Midbrain (tissue), 1 donor: ENCODE measurements around the gene EIF3B.
A peak's percentile ranks its signal among the peaks of the same experiment; 100 is the strongest.
"Not testable (repeated sequence)": the region's sequence is repeated elsewhere in the genome, so short reads cannot be mapped to it uniquely, and the experiment has no call there.

Experiments used
- DNase-seq: peaks from one replicate; lab custom pipeline; 2025; lab: John Stamatoyannopoulos, UW

Gene EIF3B

DNA sequence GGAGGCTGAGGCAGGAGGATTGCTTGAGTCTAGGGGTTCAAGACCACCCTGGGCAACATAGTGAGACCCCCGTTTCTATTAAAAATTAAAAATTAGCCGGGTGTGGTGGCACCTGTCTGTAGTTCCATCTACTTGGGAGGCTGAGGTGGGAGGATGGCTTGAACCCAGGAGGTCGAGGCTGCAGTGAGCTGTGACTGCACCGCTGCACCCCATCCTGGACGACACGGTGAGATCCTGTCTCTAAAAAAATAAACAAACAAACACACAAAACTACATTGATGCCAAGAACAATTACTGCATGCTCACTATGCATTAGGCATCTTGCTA lies 48.0 kb downstream of the EIF3B start:
- no peak for DNase-seq

DNA sequence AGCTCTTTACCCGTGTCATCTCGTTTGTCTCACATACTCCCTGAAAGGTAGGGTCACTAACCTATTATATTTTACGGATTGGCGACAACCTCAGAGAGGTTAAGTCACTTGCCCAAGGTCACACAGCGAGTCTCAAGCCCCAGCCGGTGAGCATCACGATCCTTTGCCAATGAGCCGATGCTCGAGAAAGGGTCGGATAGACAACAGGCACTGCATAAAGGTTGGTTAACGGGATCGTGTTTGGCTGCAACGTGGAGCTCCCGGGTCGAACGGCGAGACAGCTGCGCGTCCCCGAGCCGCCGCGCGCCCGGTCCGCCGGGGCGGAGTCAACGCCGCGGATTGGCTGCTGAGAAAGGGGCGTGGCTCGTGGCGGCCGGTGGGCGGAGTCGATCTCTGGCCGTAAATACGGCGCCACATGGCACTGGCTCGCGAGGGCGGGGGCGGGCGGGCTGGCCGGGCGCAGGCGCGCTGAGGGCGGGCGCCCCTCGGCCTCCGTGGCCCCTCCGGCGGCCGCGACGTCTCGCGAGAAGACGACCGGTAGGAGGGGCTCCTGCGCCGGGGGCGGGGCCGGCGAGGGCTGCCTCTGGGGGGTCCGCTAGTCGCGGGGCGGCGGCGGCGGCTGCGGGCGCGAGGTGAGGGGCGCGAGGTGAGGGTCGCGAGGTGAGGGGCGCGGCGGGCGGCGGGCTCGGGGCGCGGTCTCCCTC lies 48.5 kb downstream of the EIF3B start, which contains the start of gene CHST12:
Gene CHST12 (plus strand): TSS at position 598 of the 704 bp plus-strand sequence. CDS start 29,029 bp downstream, outside the sequence.
- DNase-seq = peak; percentile 92

DNA sequence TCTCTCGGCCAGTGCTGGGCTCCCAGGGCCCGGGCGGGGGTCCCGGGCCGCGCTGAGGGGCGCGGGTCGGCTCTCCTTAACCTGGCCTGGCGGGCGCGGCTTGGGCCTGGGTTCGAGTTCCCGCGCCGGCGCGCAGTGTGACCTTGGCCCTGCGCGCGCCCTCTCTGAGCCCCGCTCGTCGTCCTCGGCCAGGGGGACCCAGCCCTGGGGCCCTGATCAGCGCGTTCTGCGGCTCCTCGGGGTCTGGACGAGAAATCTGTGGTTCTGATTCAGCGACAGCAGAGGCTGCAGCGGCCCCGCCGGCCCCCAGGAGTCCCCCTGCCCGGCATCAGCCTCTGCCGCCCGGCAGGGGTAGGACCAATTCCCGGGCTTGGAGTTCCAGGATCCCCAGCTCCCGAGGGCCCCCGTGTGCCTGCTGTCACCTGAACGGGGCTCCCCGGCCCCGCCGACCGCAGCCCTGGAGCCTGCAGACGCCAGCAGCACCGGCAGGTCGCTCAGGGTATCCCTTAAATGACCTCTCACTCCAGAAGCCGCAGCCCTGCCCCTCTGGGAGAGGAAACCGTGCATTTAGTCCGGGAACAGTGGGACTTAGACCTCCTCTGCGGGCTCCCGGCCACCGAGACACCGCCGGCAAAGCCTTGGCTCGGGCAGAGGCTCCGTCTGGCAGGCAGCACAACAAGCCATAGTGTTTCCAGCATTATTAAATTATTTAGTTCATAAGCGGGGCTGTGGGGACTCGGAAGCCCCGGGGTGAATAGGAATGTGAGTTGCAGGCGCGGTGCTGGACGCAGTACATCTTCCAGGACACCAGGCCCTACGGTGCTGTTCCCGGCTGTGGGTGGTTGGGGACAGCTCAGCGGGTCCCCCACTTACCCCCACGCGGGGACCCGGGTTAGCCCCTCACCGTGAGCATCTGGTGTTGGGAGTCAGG lies 49.4 kb downstream of the EIF3B start:
- DNase-seq = peak; percentile 44

DNA sequence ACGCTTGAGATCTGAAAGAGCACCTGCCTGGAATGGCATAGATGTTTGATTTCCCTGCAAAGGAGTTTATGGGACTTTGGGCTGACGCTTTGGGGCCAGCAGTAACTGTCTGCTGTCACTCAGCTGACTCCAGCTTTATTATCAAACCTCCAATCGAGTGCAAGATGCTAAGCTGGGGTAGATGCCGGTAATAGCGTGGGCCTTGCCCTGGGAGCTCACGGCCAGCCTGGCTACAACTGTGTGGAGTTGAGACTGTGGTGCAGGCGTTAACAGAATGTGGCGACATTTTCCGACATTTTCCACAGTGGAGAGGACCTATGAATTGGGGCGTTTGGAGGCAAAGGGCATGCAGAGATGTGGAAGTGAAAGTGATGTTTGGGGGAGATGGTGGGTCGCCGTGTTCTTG lies 50.1 kb downstream of the EIF3B start:
- DNase-seq = no peak

DNA sequence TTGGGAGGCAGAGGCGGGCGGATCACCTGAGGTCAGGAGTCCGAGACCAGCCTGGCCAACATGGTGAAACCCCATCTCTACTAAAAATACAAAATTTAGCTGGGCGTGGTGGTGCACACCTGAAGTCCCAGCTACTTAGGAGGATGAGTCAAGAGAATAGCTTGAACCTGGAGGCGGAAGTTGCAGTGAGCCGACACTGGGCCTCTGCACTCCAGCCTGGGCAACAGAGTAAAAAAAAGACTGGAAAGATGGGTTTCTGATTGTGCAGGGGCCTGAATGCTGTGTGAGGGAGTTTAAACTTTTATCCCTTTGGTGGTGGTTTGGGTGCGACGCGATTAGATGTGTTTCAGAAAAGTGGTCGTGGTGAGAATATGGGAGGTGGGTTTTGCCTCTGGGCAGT lies 50.6 kb downstream of the EIF3B start:
- no peak for DNase-seq

DNA sequence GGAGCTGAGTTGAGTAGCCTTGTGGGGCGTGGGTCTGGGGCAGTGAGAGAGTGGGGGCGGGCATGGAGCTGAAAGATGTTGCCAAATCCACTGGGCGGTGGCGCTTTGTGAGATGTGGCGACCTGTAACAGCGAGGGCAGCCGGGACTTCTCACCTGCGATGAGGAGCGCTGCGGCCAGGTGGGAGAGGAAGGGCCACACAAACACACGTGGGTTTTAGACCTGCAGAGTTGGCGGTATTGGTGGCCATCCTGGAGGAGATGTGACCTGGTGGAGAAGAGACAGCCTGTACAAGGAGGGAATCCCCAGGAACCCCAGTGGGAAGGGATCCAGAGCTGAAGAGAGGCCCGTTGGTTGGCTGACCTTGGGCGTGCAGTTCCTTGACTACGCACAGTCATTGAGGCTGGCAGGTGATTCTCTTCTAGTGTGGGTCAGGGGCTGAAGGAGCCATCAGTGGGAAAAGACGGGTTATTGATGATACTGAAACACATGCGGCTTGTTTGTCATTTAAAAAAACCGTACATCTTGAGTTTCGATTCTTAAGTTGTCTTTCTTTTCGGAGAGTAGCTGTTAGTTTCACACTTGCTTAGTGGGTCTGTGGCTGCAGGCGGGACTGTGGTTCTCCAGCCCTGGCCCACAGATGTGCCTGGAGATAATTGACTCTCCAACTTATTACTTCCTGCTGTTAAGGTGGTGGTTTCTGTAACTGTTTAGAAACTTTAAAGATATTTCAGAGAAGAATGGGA lies 51.1 kb downstream of the EIF3B start:
- no peak for DNase-seq

DNA sequence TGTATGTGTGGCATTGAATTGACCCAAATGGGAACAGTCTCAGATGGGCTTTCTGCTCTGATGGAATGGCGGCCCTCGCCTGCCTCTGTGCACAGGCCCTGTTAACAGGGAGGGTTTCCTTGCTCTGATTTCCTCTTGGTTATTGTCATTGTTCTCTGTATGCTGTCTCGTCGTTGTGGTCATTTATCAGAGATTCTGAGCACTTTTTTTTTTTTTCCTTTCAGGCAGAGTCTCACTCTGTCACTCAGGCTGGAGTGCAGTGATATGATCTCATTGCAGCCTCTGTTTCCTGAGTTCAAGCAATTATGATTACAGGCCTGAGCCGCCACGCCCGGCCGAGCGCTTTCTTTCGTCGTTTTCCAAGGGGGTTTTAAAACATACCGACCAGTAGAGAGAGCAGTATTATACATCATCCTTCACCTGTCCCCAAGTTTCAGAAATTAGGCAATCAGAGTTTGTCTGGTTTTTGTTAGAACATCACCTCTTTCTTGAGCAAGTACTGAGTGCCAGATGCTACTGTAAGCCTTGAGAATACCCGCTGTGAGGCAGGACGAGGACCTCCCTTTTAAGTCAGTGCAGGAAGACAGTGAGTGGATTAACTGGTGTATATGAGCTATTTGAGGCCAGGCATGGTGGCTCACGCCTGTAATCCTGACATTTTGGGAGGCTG lies 55.3 kb downstream of the EIF3B start:
- DNase-seq = no peak

DNA sequence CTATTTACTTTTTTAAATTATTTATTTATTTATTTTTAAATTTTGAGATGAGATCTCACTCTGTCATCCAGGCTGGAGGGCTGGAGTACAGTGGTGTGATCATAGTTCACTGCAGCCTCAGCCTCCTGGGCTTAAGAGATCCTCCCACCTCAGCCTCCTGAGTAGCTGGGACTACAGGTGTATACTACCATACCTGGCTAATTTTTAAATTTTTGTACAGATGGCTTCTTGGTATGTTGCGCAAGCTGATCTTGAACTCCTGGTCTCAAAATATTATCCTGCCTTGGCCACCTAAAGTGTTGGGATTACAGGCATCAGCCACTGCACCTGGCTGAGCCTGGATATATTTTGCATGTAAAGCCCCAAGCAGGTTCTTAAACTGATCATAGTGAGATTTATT lies 56.4 kb downstream of the EIF3B start:
- no peak for DNase-seq

DNA sequence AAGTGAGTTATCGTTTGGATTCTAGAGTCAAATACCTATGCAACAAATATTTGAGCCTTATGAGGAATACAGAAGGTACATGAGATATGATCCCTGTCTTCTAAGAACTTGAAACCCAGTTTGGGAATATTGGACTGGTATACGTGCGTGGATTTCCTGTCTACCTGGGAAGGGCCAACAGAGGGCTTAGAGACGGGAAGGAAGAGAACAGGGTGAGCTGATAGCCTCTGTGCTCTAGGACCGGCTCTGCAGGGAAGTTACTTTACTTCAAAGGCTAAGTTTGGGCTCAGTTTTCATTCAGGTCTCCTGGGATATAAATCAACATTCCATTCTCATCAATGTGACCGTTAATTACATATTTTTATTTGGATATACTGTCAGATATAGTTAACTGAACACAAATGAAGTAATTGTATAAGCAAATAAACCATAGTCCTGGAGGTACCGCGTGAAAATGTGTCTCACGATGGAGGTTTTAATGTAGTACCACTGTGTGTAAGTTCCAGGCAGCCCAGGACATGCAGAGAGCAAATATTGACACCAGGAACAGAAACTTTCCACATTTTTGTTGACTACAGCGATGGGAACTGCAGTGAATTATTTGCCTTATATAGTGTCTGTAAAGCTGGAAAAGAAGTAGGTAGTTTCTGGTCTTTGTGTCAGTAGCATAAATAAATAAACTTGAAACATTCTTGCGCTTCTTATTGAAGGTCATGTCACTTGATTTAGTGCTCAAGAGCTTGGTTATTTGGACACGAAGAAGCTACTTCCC lies 57.4 kb downstream of the EIF3B start:
- DNase-seq = no peak

DNA sequence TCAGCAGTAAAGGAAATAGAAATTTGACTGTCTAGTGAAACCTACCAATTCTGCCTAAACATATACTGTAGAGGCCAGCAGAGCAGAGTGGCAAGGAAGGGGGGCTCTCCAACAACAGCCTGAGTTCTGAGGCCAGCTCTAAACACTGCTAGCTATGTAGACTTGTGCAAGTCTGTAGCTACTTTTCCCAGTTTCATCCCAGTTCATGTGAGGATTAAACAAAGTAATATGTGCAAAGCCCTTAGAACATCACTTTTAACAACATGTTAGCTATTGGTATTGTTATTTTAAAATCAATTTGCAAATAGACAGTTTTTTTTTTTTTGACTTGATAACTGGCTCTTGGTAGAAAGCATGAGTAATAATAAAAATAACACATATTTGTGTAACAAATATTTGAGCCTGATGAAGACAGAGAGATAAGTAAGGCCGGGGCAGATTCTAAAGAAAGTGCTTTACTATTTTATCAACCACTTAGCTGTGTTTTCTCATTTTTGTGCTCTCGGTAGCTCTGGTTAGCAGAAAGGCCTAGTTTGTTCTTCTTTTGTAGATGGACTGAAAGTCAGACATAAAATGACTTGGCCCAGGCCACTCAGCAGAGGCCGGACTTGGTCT lies 58.1 kb downstream of the EIF3B start:
- no peak for DNase-seq

DNA sequence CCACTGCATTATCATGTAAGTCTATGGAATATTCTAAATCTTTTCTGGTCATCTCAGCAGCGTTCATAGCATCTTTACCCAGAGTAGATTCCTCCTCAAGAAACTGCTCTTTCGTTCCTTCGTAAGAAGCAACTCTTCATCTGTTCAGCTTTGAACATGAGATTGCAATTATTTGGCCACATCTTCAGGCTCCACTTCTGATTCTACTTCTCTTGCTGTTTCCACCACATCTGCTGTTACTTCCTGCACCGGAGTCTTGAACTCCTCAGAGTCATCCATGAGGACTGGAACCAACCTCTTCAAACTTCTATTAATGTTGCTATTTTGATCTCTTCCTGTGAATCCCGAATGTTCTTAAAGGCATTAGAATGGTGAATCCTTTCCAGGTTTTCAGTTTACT lies 61.4 kb downstream of the EIF3B start:
- DNase-seq = no peak

DNA sequence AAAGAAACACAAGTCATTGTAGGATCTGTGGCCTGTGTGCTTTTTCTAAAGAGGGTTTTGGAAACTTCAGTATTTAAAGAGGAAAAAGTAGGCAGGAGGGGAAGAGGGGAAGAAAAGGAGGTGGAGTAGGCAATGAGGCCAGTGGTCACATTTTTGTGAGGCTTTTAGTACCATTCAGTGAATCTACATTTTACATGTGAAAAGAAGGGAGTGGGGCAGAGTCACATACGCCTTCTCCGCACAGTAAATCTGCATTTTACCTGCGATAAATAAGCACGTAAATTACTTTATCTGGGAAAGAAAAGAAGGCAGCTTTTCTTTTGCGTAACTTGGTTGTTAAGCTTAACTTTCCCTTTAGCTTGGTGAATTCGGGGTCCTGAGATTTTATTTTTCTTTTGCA lies 62.0 kb downstream of the EIF3B start:
- DNase-seq = no peak

DNA sequence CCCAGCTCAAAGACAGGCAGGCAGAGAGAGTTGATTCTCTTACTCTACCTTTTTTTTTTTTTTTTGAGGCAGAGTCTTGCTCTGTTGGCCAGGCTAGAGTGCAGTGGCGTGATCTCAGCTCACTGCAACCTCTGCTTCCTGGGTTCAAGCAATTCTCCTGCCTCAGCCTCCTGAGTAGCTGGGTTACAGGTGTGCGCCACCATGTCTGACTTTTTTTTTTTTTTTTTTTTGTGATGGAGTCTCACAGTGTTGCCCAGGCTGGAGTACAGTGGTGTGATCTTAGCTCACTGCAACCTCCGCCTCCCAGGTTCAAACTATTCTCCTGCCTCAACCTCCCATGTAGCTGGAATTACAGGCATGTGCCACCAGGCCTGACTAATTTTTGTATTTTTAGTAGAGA lies 62.6 kb downstream of the EIF3B start:
- DNase-seq = not testable (repeated sequence)

DNA sequence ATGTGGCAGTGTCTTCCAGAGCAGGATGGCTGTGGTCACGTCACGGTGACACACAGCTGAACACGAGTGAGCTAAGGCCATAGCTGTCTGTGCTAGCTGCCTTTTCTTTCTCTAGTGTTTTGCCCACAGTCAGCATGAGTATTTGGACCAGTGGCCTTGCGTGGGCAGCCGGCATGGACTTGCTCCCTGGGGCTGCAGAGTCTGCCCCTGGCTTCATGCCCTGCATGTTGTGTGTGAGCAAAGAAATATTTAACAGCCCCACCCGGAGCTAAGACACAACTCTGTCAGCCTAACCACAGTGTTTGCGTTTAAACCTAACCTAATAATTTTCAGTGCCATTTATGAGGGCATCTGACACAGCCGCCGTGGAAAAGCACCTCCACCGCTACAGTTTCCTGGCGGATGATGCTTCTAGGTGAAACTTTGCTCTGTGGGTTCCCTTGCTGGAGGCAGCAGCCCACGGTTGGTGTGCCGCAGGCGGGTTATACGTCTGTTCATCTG lies 63.4 kb downstream of the EIF3B start:
- no peak for DNase-seq

DNA sequence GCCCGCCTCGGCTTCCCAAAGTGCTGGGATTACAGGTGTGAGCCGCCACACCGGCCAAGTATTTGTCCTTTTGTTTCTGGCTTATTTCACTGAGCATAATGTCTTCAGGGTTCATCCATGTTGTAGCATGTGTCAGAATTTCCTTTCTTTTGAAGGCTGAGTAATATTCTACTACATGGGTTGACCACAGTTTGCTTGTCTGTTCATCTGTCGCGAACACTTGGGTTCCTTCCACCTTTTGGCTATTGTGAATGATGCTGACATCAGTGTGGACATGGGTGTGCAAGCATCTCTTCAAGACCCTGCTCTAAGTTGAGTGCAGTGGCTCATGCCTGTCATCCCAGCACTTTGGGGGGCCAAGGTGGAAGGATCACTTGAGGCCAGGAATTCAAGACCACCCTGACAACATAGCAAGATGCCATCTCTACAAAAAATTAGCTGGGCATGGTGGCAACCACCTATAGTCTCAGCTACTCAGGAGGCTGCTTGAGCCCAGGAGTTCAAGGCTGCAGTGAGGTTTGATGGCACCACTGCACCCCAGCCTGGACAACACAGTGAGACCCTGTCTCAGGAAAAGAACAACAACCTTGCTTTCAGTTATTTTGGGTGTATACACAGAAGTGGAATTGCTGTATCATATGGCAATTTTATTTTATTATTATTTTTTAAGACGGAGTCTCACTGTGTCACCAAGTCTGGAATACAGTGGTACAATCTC lies 65.7 kb downstream of the EIF3B start:
- DNase-seq = no peak

DNA sequence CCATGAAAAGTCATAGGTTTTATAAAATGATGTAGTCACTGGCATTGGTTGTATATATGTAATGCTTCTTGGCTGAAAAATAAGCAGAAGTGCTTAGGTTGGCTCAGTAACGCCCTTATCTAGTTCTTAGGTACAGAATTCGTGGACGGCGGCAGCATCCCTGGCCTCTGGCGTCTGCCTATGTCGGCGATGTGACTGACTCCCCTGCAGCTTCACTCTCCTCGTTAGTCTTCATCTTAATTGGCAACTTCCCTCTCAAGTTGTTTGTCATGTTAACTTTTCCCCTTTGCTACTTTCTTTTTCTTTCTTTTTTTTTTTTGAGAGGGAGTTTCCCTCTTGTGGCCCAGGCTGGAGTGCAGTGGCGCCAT lies 67.3 kb downstream of the EIF3B start:
- no peak for DNase-seq

DNA sequence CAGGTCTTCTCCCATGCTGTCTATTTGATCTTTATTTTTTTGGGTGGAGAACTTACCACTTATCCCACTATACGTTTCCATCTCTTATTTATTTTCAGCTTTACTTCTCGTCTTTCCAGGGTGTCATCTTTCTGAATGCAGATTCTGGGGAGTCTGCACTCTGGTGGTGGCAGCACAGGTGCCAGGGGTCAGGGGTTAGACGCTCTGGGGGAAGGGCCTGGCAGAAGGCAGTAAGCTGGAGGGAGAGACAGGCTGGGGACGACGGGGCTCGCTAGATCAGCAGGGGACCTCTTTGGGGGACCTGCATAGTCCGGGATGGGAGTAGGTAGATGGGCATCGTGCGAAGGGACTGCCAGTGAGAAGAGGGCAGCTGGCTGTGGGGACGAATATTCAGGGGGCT lies 71.1 kb downstream of the EIF3B start:
- DNase-seq = no peak
